OCI-LY3 (cell line): ENCODE results near the gene CIITA.

Experiments used
- CTCF ChIP-seq: fragments of 200-600, 300-600 bp; sonication (generic); IDR thresholded peaks from 2 replicates; pipeline ENCODE4 v1.5.1; 2014; ENCODE audit warnings: antibody characterized with exemption, low read length, low read depth
- EZH2phosphoT487 ChIP-seq: fragments of 200-600 bp; shearing (Covaris generic); IDR thresholded peaks from 2 replicates; pipeline ENCODE4 v1.6.1; 2018; ENCODE audit warnings: antibody characterized with exemption, mixed run types, low read depth

GRCh38 chr16:10944249-10945064, 67.5 kb downstream of the CIITA start, which contains the start of gene CLEC16A:
- TF ChIP-seq CTCF (no peak), EZH2phosphoT487 (no peak)
